Measurements from ENCODE around the gene NDUFAF2.

DNA sequence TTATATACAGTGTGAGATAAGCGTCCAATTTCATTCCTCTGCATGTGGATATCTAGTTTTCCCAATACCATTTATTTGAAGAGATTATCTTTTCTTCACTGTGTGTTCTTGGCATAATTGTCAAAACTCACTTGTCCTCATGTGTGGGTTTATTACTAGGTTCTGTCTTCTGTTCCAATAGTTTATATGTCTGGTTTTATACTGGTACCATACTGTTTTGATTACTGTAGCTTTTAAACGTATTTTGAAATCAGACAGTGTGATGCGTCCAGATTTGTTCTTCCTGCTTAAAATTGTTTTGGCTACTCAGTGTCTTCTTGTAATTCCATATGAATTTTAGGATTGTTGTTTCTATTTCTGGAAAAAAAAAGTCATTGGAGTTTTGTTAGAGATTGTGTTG is 10.2 kb downstream of the NDUFAF2 start:
- no peak for TF ChIP-seq EP300 (IDR thresholded peaks at IDR 0.05; ENCODE audit: low read depth in 2 of 2, low read length in 2 of 2)
- TF ChIP-seq EP300 (CRISPR knock-in tag; IDR thresholded peaks at IDR 0.05; ENCODE audit: borderline replicate concordance) = no peak
- no peak for TF ChIP-seq CEBPB (IDR thresholded peaks at IDR 0.05; ENCODE audit: borderline replicate concordance, low read depth, low read length)
- no peak for TF ChIP-seq JUND (CRISPR knock-in tag; IDR thresholded peaks at IDR 0.05)
- TF ChIP-seq RAD21 (CRISPR knock-in tag; IDR thresholded peaks at IDR 0.05) = no peak
- no peak for TF ChIP-seq BRCA1 (CRISPR knock-in tag; IDR thresholded peaks at IDR 0.05)
- TF ChIP-seq, protein P1, sequence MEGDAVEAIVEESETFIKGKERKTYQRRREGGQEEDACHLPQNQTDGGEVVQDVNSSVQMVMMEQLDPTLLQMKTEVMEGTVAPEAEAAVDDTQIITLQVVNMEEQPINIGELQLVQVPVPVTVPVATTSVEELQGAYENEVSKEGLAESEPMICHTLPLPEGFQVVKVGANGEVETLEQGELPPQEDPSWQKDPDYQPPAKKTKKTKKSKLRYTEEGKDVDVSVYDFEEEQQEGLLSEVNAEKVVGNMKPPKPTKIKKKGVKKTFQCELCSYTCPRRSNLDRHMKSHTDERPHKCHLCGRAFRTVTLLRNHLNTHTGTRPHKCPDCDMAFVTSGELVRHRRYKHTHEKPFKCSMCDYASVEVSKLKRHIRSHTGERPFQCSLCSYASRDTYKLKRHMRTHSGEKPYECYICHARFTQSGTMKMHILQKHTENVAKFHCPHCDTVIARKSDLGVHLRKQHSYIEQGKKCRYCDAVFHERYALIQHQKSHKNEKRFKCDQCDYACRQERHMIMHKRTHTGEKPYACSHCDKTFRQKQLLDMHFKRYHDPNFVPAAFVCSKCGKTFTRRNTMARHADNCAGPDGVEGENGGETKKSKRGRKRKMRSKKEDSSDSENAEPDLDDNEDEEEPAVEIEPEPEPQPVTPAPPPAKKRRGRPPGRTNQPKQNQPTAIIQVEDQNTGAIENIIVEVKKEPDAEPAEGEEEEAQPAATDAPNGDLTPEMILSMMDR (CRISPR knock-in tag; IDR thresholded peaks at IDR 0.05) = no peak
- TF ChIP-seq ZFP36 (IDR thresholded peaks at IDR 0.05; ENCODE audit: borderline replicate concordance, low read depth, low read length, partially characterized antibody) = no peak
- no peak for TF ChIP-seq FIP1L1 (IDR thresholded peaks at IDR 0.05; ENCODE audit: borderline replicate concordance, insufficient read depth, low read depth, low read length)
- no peak for TF ChIP-seq MED8 (CRISPR knock-in tag; IDR thresholded peaks at IDR 0.05; ENCODE audit: insufficient replicate concordance)
- no peak for TF ChIP-seq CBX1 (IDR thresholded peaks at IDR 0.05; ENCODE audit: low read depth)
- no peak for TF ChIP-seq ZNF333 (CRISPR knock-in tag; IDR thresholded peaks at IDR 0.05; ENCODE audit: borderline replicate concordance)
